HFFc6 (cell line): ENCODE data around the gene PACRG. TPM values are rescaled to one million over a fixed set of nuclear protein-coding genes. Genes with fewer than 3 reads are reported as not detected.
A peak's percentile ranks its signal among the peaks of the same experiment; 100 is the strongest.

ENCODE experiments used
- DNase-seq: peaks from one replicate; pipeline ENCODE4 v3.0.0-alpha.2; 2018
- H3K27ac Mint-ChIP-seq: 2 replicates; pipeline ENCODE4 v1.8.0; 2020; ENCODE audit warnings: mild to moderate bottlenecking, mixed read lengths
- H3K27me3 Mint-ChIP-seq: 2 replicates; pipeline ENCODE4 v1.8.0; 2021; ENCODE audit warnings: mild to moderate bottlenecking, moderate library complexity, mixed read lengths; ENCODE audit not compliant: insufficient read depth
- H3K36me3 Mint-ChIP-seq: 2 replicates; pipeline ENCODE4 v1.8.0; 2021; ENCODE audit warnings: low read depth, mixed read lengths
- H3K4me1 Mint-ChIP-seq: 2 replicates; pipeline ENCODE4 v1.8.0; 2020; ENCODE audit warnings: low read depth, mixed read lengths
- H3K4me3 Mint-ChIP-seq: 2 replicates; pipeline ENCODE4 v1.8.0; 2020; ENCODE audit warnings: mild to moderate bottlenecking, moderate library complexity, mixed read lengths
- H3K9me3 Mint-ChIP-seq: 2 replicates; pipeline ENCODE4 v1.8.0; 2020; ENCODE audit warnings: mild to moderate bottlenecking, mixed read lengths
- total RNA-seq, 6 experiments: library from RNA; stranded (reverse); fragmentation: NEBNext Ultra II Directional; extraction: Animal tissue kit (Norgen Biotek cat#: 25700); gene quantifications; 2 replicates in 1 of 6; 3 replicates in 5 of 6; pipeline ENCODE4 v1.2.3, GENCODE V29; 2021
- TF ChIP-seq, protein P1 (sequence below): fragments of 200-600 bp; sonication (generic); IDR thresholded peaks from 2 replicates; pipeline ENCODE4 v1.5.0; 2021; ENCODE audit warnings: antibody characterized with exemption, mild to moderate bottlenecking

PACRG gene
- total RNA-seq, 6 experiments from 2014 or later, result not detected

DNA sequence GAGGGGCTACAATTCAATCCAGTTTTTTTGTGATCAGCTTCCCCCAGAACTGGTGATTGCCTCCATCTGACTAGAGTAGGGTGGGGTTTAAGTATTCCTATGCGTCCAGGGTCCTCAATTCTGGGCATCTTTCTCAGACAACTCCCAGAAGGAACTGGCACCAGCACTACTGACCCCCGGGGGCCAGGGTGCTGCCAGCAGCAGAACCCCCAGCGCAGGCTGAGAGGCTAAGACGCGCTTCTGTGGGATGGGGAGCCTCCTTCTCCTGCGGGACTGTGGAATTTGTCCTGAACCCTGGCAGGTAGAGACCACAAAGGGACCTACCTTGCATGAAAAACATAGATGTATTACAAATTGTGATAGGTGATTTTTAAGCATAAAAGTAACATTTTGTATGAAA, 124.4 kb downstream of the PACRG start:
- Mint-ChIP-seq H3K36me3 (no peaks in the 10 kb centered on the region), H3K9me3 (no peaks in the 10 kb centered on the region), H3K27ac (no peak overlapping the region), H3K4me1 (peaks cover 6% of the 10 kb centered on the region), H3K4me3 (no peak overlapping the region), H3K27me3 (no peaks in the 10 kb centered on the region; the same call in 1 of the 2 replicates)
- TF ChIP-seq, protein P1, sequence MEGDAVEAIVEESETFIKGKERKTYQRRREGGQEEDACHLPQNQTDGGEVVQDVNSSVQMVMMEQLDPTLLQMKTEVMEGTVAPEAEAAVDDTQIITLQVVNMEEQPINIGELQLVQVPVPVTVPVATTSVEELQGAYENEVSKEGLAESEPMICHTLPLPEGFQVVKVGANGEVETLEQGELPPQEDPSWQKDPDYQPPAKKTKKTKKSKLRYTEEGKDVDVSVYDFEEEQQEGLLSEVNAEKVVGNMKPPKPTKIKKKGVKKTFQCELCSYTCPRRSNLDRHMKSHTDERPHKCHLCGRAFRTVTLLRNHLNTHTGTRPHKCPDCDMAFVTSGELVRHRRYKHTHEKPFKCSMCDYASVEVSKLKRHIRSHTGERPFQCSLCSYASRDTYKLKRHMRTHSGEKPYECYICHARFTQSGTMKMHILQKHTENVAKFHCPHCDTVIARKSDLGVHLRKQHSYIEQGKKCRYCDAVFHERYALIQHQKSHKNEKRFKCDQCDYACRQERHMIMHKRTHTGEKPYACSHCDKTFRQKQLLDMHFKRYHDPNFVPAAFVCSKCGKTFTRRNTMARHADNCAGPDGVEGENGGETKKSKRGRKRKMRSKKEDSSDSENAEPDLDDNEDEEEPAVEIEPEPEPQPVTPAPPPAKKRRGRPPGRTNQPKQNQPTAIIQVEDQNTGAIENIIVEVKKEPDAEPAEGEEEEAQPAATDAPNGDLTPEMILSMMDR, result no peak
- DNase-seq, result no peak

DNA sequence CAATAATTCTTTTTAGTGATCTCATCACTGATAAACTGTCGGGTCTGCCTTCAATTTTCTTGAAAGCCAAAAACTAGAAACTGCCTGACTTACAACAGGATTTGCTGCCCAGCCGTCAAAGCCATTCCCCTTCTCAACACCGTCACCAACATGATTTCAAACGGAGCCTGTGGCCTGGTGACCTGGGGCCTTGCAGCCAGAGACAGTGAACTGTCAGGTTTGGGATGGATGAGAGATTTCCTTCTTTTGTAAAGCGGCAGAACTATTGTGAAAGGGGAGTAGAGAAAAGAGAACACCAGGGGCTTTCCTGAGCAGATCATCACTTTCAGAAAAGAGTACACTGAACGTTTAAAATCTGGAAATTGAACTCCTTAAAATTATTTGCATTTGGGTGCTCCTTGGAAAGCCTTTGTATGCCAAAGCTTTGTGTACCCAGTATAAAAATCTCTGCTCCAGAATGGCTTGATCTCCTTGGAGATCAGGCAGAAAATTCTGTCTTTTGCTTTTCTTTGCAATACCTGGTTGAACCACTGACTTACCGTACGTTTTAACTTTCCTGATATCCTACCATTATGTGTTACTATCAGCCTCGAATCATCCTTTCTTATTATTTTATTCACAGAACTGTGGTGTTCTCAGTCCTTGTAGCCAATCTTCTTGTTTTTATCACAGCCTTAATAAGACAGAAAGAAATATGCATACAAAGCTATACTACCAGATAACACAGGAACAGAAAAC, 125.2 kb downstream of the PACRG start:
- Mint-ChIP-seq H3K4me3 (no peak overlapping the region), H3K9me3 (no peaks in the 10 kb centered on the region), H3K27me3 (no peaks in the 10 kb centered on the region; the same call in 1 of the 2 replicates), H3K36me3 (no peaks in the 10 kb centered on the region), H3K27ac (no peak overlapping the region), H3K4me1 (peaks cover 8% of the 10 kb centered on the region)
- TF ChIP-seq, protein P1, result no peak
- DNase-seq, result no peak

DNA sequence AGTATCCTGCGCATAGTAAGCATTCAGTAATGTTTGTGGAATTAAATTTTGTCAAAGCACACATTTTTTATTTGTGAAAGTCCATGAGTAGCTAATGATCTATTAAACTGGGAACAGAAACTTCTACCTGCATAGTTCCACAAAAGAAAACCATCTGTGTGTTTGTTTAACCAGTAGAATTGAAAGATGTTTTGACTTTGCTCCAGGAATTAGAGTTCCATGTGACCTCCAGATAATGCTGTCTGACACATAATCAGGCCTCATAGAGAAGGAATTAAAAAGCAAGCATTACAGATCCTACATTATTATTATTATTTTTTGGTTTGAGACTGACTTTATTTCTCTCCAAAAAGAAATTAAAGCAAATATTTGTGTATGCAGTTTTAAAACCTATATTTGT, 126.5 kb downstream of the PACRG start:
- TF ChIP-seq, protein P1, result no peak
- H3K4me3 Mint-ChIP-seq, result no peak overlapping the region
- no peak overlapping the region for H3K27ac Mint-ChIP-seq
- H3K27me3 Mint-ChIP-seq, result no peaks in the 10 kb centered on the region; the same call in 1 of the 2 replicates
- H3K36me3 Mint-ChIP-seq, result no peaks in the 10 kb centered on the region
- DNase-seq, result no peak
- H3K9me3 Mint-ChIP-seq, result no peaks in the 10 kb centered on the region
- peaks cover 8% of the 10 kb centered on the region for H3K4me1 Mint-ChIP-seq

DNA sequence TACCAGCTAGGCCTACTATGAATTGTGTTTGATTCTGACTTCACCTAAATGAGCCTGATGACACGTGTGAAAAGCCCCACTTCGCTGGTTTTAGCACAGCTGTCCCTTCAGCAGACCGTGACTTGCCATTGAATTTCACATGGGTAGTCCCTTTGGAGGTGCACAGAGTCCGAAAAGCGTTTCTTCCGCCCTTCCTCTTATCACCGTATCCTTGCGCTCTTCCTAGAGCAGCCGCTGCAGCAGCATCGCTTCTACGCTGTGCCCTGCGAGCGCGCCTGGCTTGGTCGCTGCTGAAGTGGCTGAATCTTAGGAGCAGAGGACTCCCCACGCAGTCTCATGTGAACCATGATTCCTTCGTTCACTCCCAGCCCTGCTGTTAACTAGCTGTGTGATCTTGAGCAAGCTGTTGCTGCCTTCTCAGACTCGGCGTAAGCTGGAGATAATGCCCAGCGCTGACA, 127.0 kb downstream of the PACRG start:
- Mint-ChIP-seq H3K4me3 (no peak overlapping the region), H3K36me3 (no peaks in the 10 kb centered on the region), H3K27me3 (no peaks in the 10 kb centered on the region; the same call in 1 of the 2 replicates), H3K27ac (no peak overlapping the region), H3K9me3 (no peaks in the 10 kb centered on the region), H3K4me1 (peaks cover 8% of the 10 kb centered on the region)
- DNase-seq, result no peak
- TF ChIP-seq, protein P1, result no peak

DNA sequence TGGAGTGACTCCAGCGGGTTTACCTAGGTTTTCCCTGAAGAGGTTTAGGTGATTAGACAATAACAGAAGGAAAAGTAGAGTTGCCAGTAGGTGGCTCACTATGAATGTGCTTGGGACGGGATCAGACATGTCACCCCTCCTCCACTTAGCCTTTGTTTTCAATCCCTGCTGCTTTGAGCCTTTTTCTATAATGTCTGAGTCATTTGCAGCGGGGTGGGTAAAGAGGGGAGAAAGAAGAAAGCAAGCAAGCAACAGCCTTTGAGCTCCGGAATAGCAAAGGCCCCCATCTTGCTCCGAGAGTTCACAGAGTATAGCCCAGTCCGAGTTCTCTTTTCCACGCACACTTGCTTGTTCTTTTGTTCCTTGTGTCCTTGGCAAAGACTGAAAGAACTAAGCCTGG, 129.1 kb downstream of the PACRG start:
- H3K36me3 Mint-ChIP-seq, result no peaks in the 10 kb centered on the region
- peak overlapping the region; percentile 86 for H3K4me3 Mint-ChIP-seq
- no peaks in the 10 kb centered on the region for H3K9me3 Mint-ChIP-seq
- H3K27me3 Mint-ChIP-seq, result no peaks in the 10 kb centered on the region
- peaks cover 8% of the 10 kb centered on the region for H3K4me1 Mint-ChIP-seq
- no peak overlapping the region for H3K27ac Mint-ChIP-seq
- DNase-seq, result peak; percentile 75
- TF ChIP-seq, protein P1, result peak; percentile 82
